Measurements from ENCODE around the gene BMP7. TPM values are rescaled to one million over a fixed set of nuclear protein-coding genes. Genes with fewer than 3 reads are reported as not detected.
"Not testable (repeated sequence)": the region's sequence is repeated elsewhere in the genome, so short reads cannot be mapped to it uniquely, and the experiment has no call there.

The BMP7 gene
- total RNA-seq, 3 donors from 2014 or later, result 1.7 to 2.8 (median 2.0) TPM

- DNase-seq (no peak), ATAC-seq (no peak)
- H3K4me1 ChIP-seq (ENCODE audit: low read depth), result peaks cover 3% of the 10 kb centered on the region
- H3K4me3 ChIP-seq, result no peak overlapping the region
- no peaks in the 10 kb centered on the region for H3K36me3 ChIP-seq (ENCODE audit: low read depth)
- H3K9me3 ChIP-seq, result no peaks in the 10 kb centered on the region
- TF ChIP-seq, protein P1, sequence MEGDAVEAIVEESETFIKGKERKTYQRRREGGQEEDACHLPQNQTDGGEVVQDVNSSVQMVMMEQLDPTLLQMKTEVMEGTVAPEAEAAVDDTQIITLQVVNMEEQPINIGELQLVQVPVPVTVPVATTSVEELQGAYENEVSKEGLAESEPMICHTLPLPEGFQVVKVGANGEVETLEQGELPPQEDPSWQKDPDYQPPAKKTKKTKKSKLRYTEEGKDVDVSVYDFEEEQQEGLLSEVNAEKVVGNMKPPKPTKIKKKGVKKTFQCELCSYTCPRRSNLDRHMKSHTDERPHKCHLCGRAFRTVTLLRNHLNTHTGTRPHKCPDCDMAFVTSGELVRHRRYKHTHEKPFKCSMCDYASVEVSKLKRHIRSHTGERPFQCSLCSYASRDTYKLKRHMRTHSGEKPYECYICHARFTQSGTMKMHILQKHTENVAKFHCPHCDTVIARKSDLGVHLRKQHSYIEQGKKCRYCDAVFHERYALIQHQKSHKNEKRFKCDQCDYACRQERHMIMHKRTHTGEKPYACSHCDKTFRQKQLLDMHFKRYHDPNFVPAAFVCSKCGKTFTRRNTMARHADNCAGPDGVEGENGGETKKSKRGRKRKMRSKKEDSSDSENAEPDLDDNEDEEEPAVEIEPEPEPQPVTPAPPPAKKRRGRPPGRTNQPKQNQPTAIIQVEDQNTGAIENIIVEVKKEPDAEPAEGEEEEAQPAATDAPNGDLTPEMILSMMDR (IDR thresholded peaks at IDR 0.05), result no peak
- intact Hi-C loops (cut with DNase I, micrococcal nuclease), result no loop called here
These were observed 20.8 kb upstream of the BMP7 start for GRCh38 chr20:57287007-57287880.

DNA sequence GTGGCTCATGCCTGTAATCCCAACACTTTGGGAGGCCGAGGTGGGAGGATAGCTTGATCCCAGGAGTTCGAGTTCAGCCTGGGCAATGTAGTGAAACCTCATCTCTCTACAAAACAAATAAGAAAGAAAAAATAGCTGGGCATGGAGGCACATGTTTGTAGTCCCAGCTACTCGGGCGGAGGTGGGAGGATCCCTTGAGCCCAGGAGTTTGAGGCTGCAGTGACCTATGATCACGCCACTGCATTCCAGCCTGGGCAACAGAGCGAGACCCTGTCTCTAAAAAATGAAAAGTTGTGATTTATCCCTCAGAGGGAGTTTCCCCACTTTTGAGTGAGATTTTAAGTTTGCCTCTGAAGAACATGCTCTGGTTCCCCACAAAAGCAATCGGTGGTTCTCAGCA is 17.4 kb upstream of the BMP7 start:
- Histone ChIP-seq H3K36me3 (ENCODE audit: low read depth) (no peaks in the 10 kb centered on the region), H3K4me3 (no peak overlapping the region), H3K4me1 (ENCODE audit: low read depth) (peaks cover 2% of the 10 kb centered on the region), H3K9me3 (no peaks in the 10 kb centered on the region)
- intact Hi-C loops (cut with DNase I, micrococcal nuclease), result no loop called here
- no peak for DNase-seq
- no peak for ATAC-seq
- TF ChIP-seq, protein P1 (IDR thresholded peaks at IDR 0.05), result no peak

DNA sequence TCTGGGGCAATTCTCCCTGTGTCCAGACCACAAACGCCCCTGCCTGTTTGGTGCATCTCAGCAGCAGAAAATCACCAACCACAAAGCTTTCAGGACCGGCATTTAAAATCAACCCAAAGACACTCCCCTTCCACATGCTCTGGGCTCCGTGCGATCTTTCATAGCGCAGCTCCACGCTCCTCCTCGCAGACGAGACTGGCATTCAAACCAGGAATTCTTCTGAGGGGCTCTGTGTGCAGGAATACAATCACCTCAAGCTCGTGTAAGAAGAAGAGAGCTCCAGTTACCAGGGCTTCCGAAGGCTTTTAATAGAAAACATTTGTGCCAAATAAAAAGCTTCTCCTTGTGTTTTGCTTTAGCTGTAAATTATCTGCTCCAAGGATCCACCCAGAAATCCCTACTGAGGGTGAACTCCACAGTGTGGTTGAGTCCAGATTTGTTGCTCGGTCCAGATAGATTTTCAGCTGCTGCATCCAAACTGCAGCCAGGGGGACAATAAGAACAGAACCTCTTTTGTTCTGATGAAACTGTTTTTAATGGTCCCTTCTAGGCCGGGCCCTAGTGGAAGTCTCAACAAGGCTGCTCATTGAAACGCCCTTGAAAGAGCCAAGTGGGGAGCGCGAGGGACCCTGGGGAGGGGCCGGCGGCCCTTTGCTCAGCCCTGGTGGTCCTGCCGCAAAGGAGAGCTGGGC is 16.4 kb upstream of the BMP7 start:
- Histone ChIP-seq H3K9me3 (no peaks in the 10 kb centered on the region), H3K4me3 (no peak overlapping the region), H3K4me1 (ENCODE audit: low read depth) (no peaks in the 10 kb centered on the region), H3K36me3 (ENCODE audit: low read depth) (no peaks in the 10 kb centered on the region)
- no peak for ATAC-seq
- intact Hi-C loops (cut with DNase I, micrococcal nuclease), result no loop called here
- TF ChIP-seq, protein P1 (IDR thresholded peaks at IDR 0.05), result no peak
- no peak for DNase-seq

DNA sequence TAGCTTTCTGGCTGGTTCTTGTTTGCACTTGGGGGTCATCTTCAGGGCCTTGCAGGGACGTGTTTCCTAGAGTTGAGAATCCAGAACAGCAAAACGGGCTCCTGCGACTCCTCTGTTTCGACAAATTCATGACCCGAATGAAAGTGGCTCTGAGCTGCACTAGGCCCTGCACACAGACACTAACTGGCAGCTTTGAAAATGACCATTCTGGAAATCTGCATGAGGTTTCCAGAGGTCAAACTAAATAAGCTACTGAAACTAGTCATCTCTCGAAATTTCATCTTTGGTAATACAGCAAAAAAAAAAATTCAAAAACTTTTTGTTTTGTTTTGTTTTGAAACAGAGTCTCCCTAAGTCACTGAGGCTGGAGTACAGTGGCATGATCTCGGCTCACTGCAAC is 15.5 kb upstream of the BMP7 start:
- intact Hi-C loops (cut with DNase I, micrococcal nuclease), result no loop called here
- H3K9me3 ChIP-seq, result no peaks in the 10 kb centered on the region
- H3K4me3 ChIP-seq, result no peak overlapping the region
- no peaks in the 10 kb centered on the region for H3K36me3 ChIP-seq (ENCODE audit: low read depth)
- no peak for DNase-seq
- no peaks in the 10 kb centered on the region for H3K4me1 ChIP-seq (ENCODE audit: low read depth)
- TF ChIP-seq, protein P1 (IDR thresholded peaks at IDR 0.05), result no peak
- ATAC-seq, result no peak

- TF ChIP-seq, protein P1 (IDR thresholded peaks at IDR 0.05), result no peak
- H3K9me3 ChIP-seq, result no peaks in the 10 kb centered on the region
- no peaks in the 10 kb centered on the region for H3K36me3 ChIP-seq (ENCODE audit: low read depth)
- H3K4me1 ChIP-seq (ENCODE audit: low read depth), result no peaks in the 10 kb centered on the region
- no peak for DNase-seq
- no peak overlapping the region for H3K4me3 ChIP-seq
- no peak for ATAC-seq
- intact Hi-C loops (cut with DNase I, micrococcal nuclease), result no loop called here
These were observed 13.8 kb upstream of the BMP7 start for GRCh38 chr20:57280221-57280620.

- H3K4me1 ChIP-seq (ENCODE audit: low read depth); H3K9me3 ChIP-seq; H3K4me3 ChIP-seq; ATAC-seq; H3K36me3 ChIP-seq (ENCODE audit: low read depth); intact Hi-C loops (cut with DNase I, micrococcal nuclease); DNase-seq: not testable (repeated sequence)
These were observed 13.1 kb upstream of the BMP7 start for GRCh38 chr20:57279548-57279947.

Measured in mucosa of descending colon (tissue), 3 donors.